Osteocyte (in vitro differentiated cells): Measurements from ENCODE around the gene ENPP7. TPM values are rescaled to one million over a fixed set of nuclear protein-coding genes. Genes with fewer than 3 reads are reported as not detected.

Experiments
- DNase-seq: peaks from one replicate; pipeline ENCODE4 v3.0.0; 2021; ENCODE audit warnings: mixed read lengths; ENCODE audit not compliant: unreplicated experiment; ENCODE audit errors: extremely low spot score
- H3K27ac Mint-ChIP-seq: one replicate; pipeline ENCODE4 v1.8.0; 2021; ENCODE audit warnings: mild to moderate bottlenecking, mixed read lengths; ENCODE audit not compliant: unreplicated experiment
- H3K27me3 Mint-ChIP-seq: one replicate; pipeline ENCODE4 v1.8.0; 2021; ENCODE audit warnings: mixed read lengths; ENCODE audit not compliant: unreplicated experiment
- H3K36me3 Mint-ChIP-seq: one replicate; pipeline ENCODE4 v1.8.0; 2021; ENCODE audit warnings: mixed read lengths; ENCODE audit not compliant: unreplicated experiment
- H3K4me1 Mint-ChIP-seq: one replicate; pipeline ENCODE4 v1.8.0; 2021; ENCODE audit warnings: mixed read lengths; ENCODE audit not compliant: unreplicated experiment
- H3K4me3 Mint-ChIP-seq: one replicate; pipeline ENCODE4 v1.8.0; 2021; ENCODE audit warnings: mild to moderate bottlenecking, moderate library complexity, mixed read lengths; ENCODE audit not compliant: unreplicated experiment
- H3K9me3 Mint-ChIP-seq: one replicate; pipeline ENCODE4 v1.8.0; 2021; ENCODE audit warnings: mixed read lengths; ENCODE audit not compliant: unreplicated experiment
- total RNA-seq: library from RNA; stranded (reverse); gene quantifications from 2 replicates; pipeline ENCODE4 v1.2.1, GENCODE V29; 2021
- TF ChIP-seq, protein P1 (sequence below): fragments of 200-600 bp; sonication (generic); IDR thresholded peaks from 2 replicates; pipeline ENCODE4 v1.5.0; 2021; ENCODE audit warnings: antibody characterized with exemption, mild to moderate bottlenecking, moderate library complexity

The ENPP7 gene
- total RNA-seq, 1 donor from 2014 or later, result not detected

GRCh38 chr17:79715943-79716797, 14.6 kb upstream of the ENPP7 start:
- H3K27ac Mint-ChIP-seq, result no peak overlapping the region
- no peaks in the 10 kb centered on the region for H3K4me1 Mint-ChIP-seq
- H3K27me3 Mint-ChIP-seq, result peaks cover 10% of the 10 kb centered on the region
- no peaks in the 10 kb centered on the region for H3K9me3 Mint-ChIP-seq
- no peak overlapping the region for H3K4me3 Mint-ChIP-seq
- DNase-seq, result no peak
- TF ChIP-seq, protein P1, sequence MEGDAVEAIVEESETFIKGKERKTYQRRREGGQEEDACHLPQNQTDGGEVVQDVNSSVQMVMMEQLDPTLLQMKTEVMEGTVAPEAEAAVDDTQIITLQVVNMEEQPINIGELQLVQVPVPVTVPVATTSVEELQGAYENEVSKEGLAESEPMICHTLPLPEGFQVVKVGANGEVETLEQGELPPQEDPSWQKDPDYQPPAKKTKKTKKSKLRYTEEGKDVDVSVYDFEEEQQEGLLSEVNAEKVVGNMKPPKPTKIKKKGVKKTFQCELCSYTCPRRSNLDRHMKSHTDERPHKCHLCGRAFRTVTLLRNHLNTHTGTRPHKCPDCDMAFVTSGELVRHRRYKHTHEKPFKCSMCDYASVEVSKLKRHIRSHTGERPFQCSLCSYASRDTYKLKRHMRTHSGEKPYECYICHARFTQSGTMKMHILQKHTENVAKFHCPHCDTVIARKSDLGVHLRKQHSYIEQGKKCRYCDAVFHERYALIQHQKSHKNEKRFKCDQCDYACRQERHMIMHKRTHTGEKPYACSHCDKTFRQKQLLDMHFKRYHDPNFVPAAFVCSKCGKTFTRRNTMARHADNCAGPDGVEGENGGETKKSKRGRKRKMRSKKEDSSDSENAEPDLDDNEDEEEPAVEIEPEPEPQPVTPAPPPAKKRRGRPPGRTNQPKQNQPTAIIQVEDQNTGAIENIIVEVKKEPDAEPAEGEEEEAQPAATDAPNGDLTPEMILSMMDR, result no peak
- H3K36me3 Mint-ChIP-seq, result no peaks in the 10 kb centered on the region

DNA sequence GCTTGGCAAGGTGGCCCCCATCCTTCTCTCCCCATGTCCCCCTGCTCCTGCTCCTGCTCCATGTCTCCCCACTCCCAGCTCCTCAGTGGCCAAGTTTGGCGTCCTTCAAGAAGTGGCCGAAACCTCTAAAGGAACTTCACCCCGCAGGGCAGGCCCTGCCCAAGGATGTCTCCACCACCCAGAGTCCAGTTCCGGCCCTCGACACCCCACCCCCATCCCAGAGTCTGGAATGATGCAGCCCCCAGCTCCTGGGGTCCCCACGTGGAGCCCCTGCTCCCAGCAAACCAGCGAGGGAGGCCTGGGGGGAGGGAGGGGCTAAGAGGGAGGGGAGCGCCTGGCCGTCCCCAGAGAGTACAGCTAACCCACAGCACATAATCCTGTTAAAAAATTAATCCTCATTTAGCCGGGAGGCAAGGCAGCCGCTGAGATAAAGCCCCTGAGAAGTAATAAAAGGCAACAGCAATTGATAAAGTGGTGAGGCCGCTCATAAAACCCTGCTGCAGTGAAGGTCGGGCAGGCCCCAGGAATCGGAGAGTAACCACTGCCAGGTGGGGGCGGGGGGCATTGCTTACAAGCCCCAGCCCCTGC, 9.9 kb upstream of the ENPP7 start:
- H3K4me1 Mint-ChIP-seq, result no peaks in the 10 kb centered on the region
- no peak for DNase-seq
- TF ChIP-seq, protein P1, result no peak
- H3K27ac Mint-ChIP-seq, result no peak overlapping the region
- peaks cover 13% of the 10 kb centered on the region for H3K27me3 Mint-ChIP-seq
- H3K9me3 Mint-ChIP-seq, result no peaks in the 10 kb centered on the region
- H3K4me3 Mint-ChIP-seq, result no peak overlapping the region
- no peaks in the 10 kb centered on the region for H3K36me3 Mint-ChIP-seq

DNA sequence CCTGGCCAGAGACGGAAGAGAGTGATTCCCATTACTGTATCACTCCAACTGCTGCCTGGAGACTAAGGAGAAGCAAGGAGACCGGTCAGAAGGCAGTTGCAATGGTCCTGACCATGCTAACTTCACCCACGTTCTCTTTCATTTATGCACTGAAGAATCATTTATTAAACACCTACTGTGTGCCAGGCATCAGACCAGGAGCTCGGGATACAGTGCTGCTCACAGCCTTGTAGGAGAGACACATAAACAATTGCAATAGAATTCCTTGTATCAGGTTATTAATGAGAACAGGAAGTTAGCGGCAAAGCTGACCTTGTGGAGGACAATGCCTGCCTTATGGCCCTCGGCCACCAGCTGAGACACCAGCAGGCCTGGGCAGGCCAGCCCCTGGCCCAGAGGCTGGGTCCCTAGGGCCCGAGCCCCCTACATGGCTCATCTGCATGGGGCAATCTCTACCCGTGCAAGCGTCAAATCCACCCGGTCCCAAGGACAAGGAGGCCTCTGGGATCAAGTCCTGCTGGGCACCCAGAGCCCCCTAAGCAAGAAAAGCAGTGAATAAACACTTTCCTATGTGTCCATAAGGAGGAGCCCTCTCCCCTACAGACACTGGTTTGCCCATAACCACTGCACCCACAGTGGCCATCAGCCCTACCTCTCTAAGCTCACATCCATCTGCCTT, 8.6 kb upstream of the ENPP7 start:
- no peak overlapping the region for H3K27ac Mint-ChIP-seq
- H3K9me3 Mint-ChIP-seq, result no peaks in the 10 kb centered on the region
- H3K4me1 Mint-ChIP-seq, result no peaks in the 10 kb centered on the region
- no peaks in the 10 kb centered on the region for H3K36me3 Mint-ChIP-seq
- no peak for DNase-seq
- TF ChIP-seq, protein P1, result peak; percentile 41
- peaks cover 10% of the 10 kb centered on the region for H3K27me3 Mint-ChIP-seq
- no peak overlapping the region for H3K4me3 Mint-ChIP-seq

GRCh38 chr17:79722787-79723186, 8.0 kb upstream of the ENPP7 start:
- Mint-ChIP-seq H3K4me3 (no peak overlapping the region), H3K27me3 (peaks cover 10% of the 10 kb centered on the region)

More at GRCh38 chr17:79722787-79723186, 8.0 kb upstream of the ENPP7 start:
- peaks cover under 1% of the 10 kb centered on the region for H3K4me1 Mint-ChIP-seq
- no peaks in the 10 kb centered on the region for H3K36me3 Mint-ChIP-seq
- TF ChIP-seq, protein P1, result no peak
- H3K27ac Mint-ChIP-seq, result no peak overlapping the region
- no peak for DNase-seq
- H3K9me3 Mint-ChIP-seq, result no peaks in the 10 kb centered on the region
